Astrocyte (in vitro differentiated cells and primary cell): ENCODE results near the gene ZNF44.

Source experiments
- EZH2 ChIP-seq: IDR thresholded peaks from 2 replicates; pipeline ENCODE4 v1.6.1; 2012; ENCODE audit warnings: mild to moderate bottlenecking, low read length, inconsistent platforms; ENCODE audit not compliant: insufficient read depth
- TF ChIP-seq, protein P1 (sequence below): IDR thresholded peaks from 2 replicates; pipeline ENCODE4 v1.5.1; 2011; ENCODE audit warnings: low read depth, mild to moderate bottlenecking, inconsistent platforms, low read length, moderate library complexity; ENCODE audit not compliant: insufficient read depth

DNA sequence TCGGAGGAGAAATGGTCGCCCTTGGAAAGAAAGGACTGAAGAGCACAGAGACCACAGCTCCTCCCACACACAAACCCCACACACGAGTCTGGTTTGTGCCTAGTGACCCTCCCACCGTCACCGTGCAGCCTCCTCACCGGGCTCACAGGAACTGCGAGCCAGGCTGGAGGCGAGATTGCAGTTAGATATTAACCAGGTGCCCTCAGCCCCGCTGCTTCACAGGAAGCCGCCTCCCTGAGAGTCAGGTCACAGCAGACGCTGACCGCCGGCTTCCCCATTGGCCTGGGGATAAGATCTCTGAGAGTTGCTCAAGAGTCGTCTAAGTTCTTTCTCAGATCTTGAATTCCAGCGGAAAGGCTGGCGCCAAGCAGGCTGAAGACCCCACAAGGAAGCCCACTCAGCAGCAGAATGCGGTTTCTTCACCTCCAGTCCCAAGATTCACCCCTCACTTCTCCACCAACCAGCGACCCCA lies 870 bp downstream of the ZNF44 start:
- no peak for TF ChIP-seq EZH2
- TF ChIP-seq, protein P1, sequence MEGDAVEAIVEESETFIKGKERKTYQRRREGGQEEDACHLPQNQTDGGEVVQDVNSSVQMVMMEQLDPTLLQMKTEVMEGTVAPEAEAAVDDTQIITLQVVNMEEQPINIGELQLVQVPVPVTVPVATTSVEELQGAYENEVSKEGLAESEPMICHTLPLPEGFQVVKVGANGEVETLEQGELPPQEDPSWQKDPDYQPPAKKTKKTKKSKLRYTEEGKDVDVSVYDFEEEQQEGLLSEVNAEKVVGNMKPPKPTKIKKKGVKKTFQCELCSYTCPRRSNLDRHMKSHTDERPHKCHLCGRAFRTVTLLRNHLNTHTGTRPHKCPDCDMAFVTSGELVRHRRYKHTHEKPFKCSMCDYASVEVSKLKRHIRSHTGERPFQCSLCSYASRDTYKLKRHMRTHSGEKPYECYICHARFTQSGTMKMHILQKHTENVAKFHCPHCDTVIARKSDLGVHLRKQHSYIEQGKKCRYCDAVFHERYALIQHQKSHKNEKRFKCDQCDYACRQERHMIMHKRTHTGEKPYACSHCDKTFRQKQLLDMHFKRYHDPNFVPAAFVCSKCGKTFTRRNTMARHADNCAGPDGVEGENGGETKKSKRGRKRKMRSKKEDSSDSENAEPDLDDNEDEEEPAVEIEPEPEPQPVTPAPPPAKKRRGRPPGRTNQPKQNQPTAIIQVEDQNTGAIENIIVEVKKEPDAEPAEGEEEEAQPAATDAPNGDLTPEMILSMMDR: no peak
